Stimulated activated CD8-positive, alpha-beta memory T cell treated with anti-CD3 and anti-CD28 coated beads, Interleukin-12 subunit alpha, Interleukin-12 subunit beta, amount 100 ng/mL, for 4 hours (primary cell): Measurements from ENCODE around the gene OBI1.
A peak's percentile ranks its signal among the peaks of the same experiment; 100 is the strongest.

Source experiments
- DNase-seq: peaks from one replicate; pipeline ENCODE4 v3.0.0-alpha.2; 2020; ENCODE audit warnings: low read depth

Gene OBI1

GRCh38 chr13:78658630-78659449 lies at the start of gene OBI1:
OBI1 (minus strand) TSS chr13:78659155; CDS start chr13:78659120, 35 bp downstream.
- DNase-seq, result peak; percentile 84

- DNase-seq, result no peak
Observed at GRCh38 chr13:78701383-78701782, 42.4 kb upstream of the OBI1 start.

GRCh38 chr13:78700121-78700910 lies 41.4 kb upstream of the OBI1 start:
- no peak for DNase-seq

- no peak for DNase-seq
Observed at GRCh38 chr13:78689011-78689410, 30.1 kb upstream of the OBI1 start.

- DNase-seq, result no peak
Observed at GRCh38 chr13:78686461-78686860, 27.5 kb upstream of the OBI1 start.

- DNase-seq, result no peak
Observed at GRCh38 chr13:78680576-78681350, 21.8 kb upstream of the OBI1 start.

GRCh38 chr13:78680115-78680561 lies 21.2 kb upstream of the OBI1 start:
- DNase-seq, result no peak

GRCh38 chr13:78679329-78679728 lies 20.4 kb upstream of the OBI1 start:
- no peak for DNase-seq

GRCh38 chr13:78675112-78675511 lies 16.2 kb upstream of the OBI1 start:
- no peak for DNase-seq

GRCh38 chr13:78674638-78675037 lies 15.7 kb upstream of the OBI1 start:
- DNase-seq, result no peak

GRCh38 chr13:78662467-78662866 lies 3.5 kb upstream of the OBI1 start:
- no peak for DNase-seq

- no peak for DNase-seq
Observed at GRCh38 chr13:78660495-78660857, 1.5 kb upstream of the OBI1 start.

- DNase-seq, result no peak
Observed at GRCh38 chr13:78659732-78660494, 958 bp upstream of the OBI1 start.

GRCh38 chr13:78659450-78659730 lies 435 bp upstream of the OBI1 start:
- no peak for DNase-seq

GRCh38 chr13:78657699-78658629 lies 991 bp downstream of the OBI1 start:
- no peak for DNase-seq

- no peak for DNase-seq
Observed at GRCh38 chr13:78655906-78656305, 3.0 kb downstream of the OBI1 start.

GRCh38 chr13:78655007-78655406 lies 3.9 kb downstream of the OBI1 start:
- DNase-seq, result no peak

- no peak for DNase-seq
Observed at GRCh38 chr13:78652651-78653050, 6.3 kb downstream of the OBI1 start.

- no peak for DNase-seq
Observed at GRCh38 chr13:78650717-78651083, 8.3 kb downstream of the OBI1 start.

GRCh38 chr13:78649997-78650716 lies 8.8 kb downstream of the OBI1 start:
- no peak for DNase-seq
